Stimulated activated CD8-positive, alpha-beta memory T cell treated with anti-CD3 and anti-CD28 coated beads, Interleukin-12 subunit alpha, Interleukin-12 subunit beta, amount 100 ng/mL, for 4 hours (primary cell): Measurements from ENCODE around the gene MBP.

Experiments
- DNase-seq: peaks from one replicate; pipeline ENCODE4 v3.0.0-alpha.2; 2020; ENCODE audit warnings: low read depth

Gene MBP

GRCh38 chr18:77132369-77133050 is at the start of gene MBP:
Gene MBP, minus strand, starts transcription at chr18:77132783. Its CDS starts 27,522 bp downstream, at chr18:77105261.
- peak; percentile 53 for DNase-seq

- no peak for DNase-seq
These were observed 49.5 kb upstream of the MBP start for GRCh38 chr18:77181950-77182707.

GRCh38 chr18:77178559-77178958 is 46.0 kb upstream of the MBP start:
- no peak for DNase-seq

- no peak for DNase-seq
These were observed 44.4 kb upstream of the MBP start for GRCh38 chr18:77177009-77177408.

- DNase-seq: no peak
These were observed 40.9 kb upstream of the MBP start for GRCh38 chr18:77173275-77174030.

- no peak for DNase-seq
These were observed 38.4 kb upstream of the MBP start for GRCh38 chr18:77170890-77171410.

GRCh38 chr18:77168811-77169311 is 36.3 kb upstream of the MBP start:
- DNase-seq: no peak

- no peak for DNase-seq
These were observed 34.7 kb upstream of the MBP start for GRCh38 chr18:77167251-77167650.

GRCh38 chr18:77166523-77166922 is 33.9 kb upstream of the MBP start:
- no peak for DNase-seq

- DNase-seq: no peak
These were observed 33.1 kb upstream of the MBP start for GRCh38 chr18:77165503-77166188.

- DNase-seq: no peak
These were observed 32.3 kb upstream of the MBP start for GRCh38 chr18:77164763-77165485.

GRCh38 chr18:77164026-77164425 is 31.4 kb upstream of the MBP start:
- no peak for DNase-seq

- no peak for DNase-seq
These were observed 30.0 kb upstream of the MBP start for GRCh38 chr18:77162580-77162979.

- no peak for DNase-seq
These were observed 29.4 kb upstream of the MBP start for GRCh38 chr18:77161961-77162360.

GRCh38 chr18:77161383-77161782 is 28.8 kb upstream of the MBP start:
- DNase-seq: no peak

- DNase-seq: no peak
These were observed 27.9 kb upstream of the MBP start for GRCh38 chr18:77160515-77160914.

- DNase-seq: no peak
These were observed 24.7 kb upstream of the MBP start for GRCh38 chr18:77157312-77157711.

GRCh38 chr18:77155031-77155430 is 22.4 kb upstream of the MBP start:
- no peak for DNase-seq

- no peak for DNase-seq
These were observed 20.8 kb upstream of the MBP start for GRCh38 chr18:77153404-77153803.

- no peak for DNase-seq
These were observed 19.4 kb upstream of the MBP start for GRCh38 chr18:77151772-77152520.
